K562 (cell line): ENCODE data around the gene PMIS2. TPM values are rescaled to one million over a fixed set of nuclear protein-coding genes. Genes with fewer than 3 reads are reported as not detected.

Experiments used
- ATAC-seq: fragments of 200-7000 bp; cut with Tn5 transposase; 3 replicates; pipeline ENCODE4 v1.9.1; 2020; ENCODE audit warnings: moderate library complexity
- BruUV-seq: library from RNA; stranded (reverse); fragments of 400-500 nt; replicated peaks from 2 replicates; lab custom pipeline; 2021; lab: Mats Ljungman, UMichigan
- CTCF ChIA-PET: fragments of 300-600 bp; formaldehyde crosslinking; extraction: SDS; loops from one replicate; lab custom pipeline; 2021; ENCODE audit warnings: low intra/inter-chr PET ratio; lab: Yijun Ruan, JAX
- POLR2A ChIA-PET: fragments of 300-600, 350-650 bp; sonication (Branson Sonifier 250); formaldehyde crosslinking; extraction: SDS; loops from one replicate; lab custom pipeline; 2021; ENCODE audit warnings: antibody characterized with exemption, inconsistent platforms; lab: Yijun Ruan, JAX
- DNase-seq, 4 experiments: peaks; one replicate each; pipeline versions ENCODE4 v3.0.0 to v3.0.0-alpha.2; 2011 to 2018; ENCODE audit warnings: low spot score in 3 of 4, mixed read lengths in 3 of 4; ENCODE audit errors: extremely low read depth in 1 of 4
- FAIRE-seq: peaks from 2 replicates; lab custom pipeline; 2011; peaks lifted over from hg19 to GRCh38; lab: Jason Lieb, UNC
- H2AFZ ChIP-seq: 2 replicates; pipeline ENCODE4 v1.6.0; 2011; ENCODE audit warnings: low read depth, low read length, control low read depth, inconsistent platforms
- H3K27ac ChIP-seq: fragments of 200-600 bp; 3 replicates; pipeline ENCODE4 v1.8.0; 2011; ENCODE audit warnings: low read depth, mild to moderate bottlenecking, control low read depth, inconsistent platforms, low read length, moderate library complexity, mixed read lengths; ENCODE audit errors: extremely low read depth
- H3K27me3 ChIP-seq, 2 experiments: fragments of 300-600 bp in 1 of 2; 2 replicates in 1 of 2; 3 replicates in 1 of 2; pipeline versions ENCODE4 v1.6.0 to v1.8.0; 2011; ENCODE audit warnings: inconsistent platforms in 2 of 2, low read length in 2 of 2, mild to moderate bottlenecking in 1 of 2, mixed read lengths in 1 of 2, moderate library complexity in 1 of 2; ENCODE audit not compliant: control insufficient read depth in 2 of 2, insufficient read depth in 2 of 2
- H3K36me3 ChIP-seq: fragments of 300-600 bp; 3 replicates; pipeline ENCODE4 v1.8.0; 2011; ENCODE audit warnings: mild to moderate bottlenecking, low read length, inconsistent platforms; ENCODE audit not compliant: control insufficient read depth, insufficient read depth
- H3K4me1 ChIP-seq, 2 experiments: fragments of 200-600 bp in 1 of 2; replicated peaks in 1 of 2; 2 replicates in 1 of 2; 3 replicates in 1 of 2; pipeline versions ENCODE4 v1.5.1 to v1.8.0; 2011; ENCODE audit warnings: inconsistent platforms in 2 of 2, low read length in 2 of 2, mild to moderate bottlenecking in 1 of 2, mixed read lengths in 1 of 2, moderate library complexity in 1 of 2; ENCODE audit not compliant: control insufficient read depth in 2 of 2, insufficient read depth in 2 of 2
- H3K4me2 ChIP-seq: 2 replicates; pipeline ENCODE4 v1.6.1; 2011; ENCODE audit warnings: low read length, control low read depth, inconsistent platforms, mixed read lengths; ENCODE audit not compliant: insufficient read depth
- H3K4me3 ChIP-seq: fragments of 200-600 bp; sonication (generic), shearing (Covaris generic); 2 replicates; pipeline ENCODE4 v1.5.1; 2016; ENCODE audit warnings: control low read depth, inconsistent platforms
- H3K79me2 ChIP-seq: fragments of 200-600 bp; 3 replicates; pipeline ENCODE4 v1.8.0; 2011; ENCODE audit warnings: low read length, inconsistent platforms; ENCODE audit not compliant: control insufficient read depth, insufficient read depth
- H3K9ac ChIP-seq, 2 experiments: 2 replicates each; pipeline versions ENCODE4 v1.6.0 to v1.6.1; 2011; ENCODE audit warnings: low read depth in 2 of 2, low read length in 2 of 2, control low read depth in 1 of 2, inconsistent platforms in 1 of 2, mild to moderate bottlenecking in 1 of 2, mixed read lengths in 1 of 2; ENCODE audit not compliant: insufficient read depth in 1 of 2
- H3K9me1 ChIP-seq: one replicate; pipeline ENCODE4 v1.6.0; 2011; ENCODE audit warnings: inconsistent platforms, mild to moderate bottlenecking, low read length, moderate library complexity; ENCODE audit not compliant: control insufficient read depth, insufficient read depth
- H3K9me3 ChIP-seq: replicated peaks from 2 replicates; pipeline ENCODE4 v1.5.1; 2011; ENCODE audit warnings: low read depth, low read length, inconsistent platforms; ENCODE audit not compliant: control insufficient read depth, insufficient read depth
- H4K20me1 ChIP-seq: replicated peaks from 2 replicates; pipeline ENCODE4 v1.6.1; 2011; ENCODE audit warnings: low read length, inconsistent platforms, mixed read lengths; ENCODE audit not compliant: control insufficient read depth, insufficient read depth
- CAMTA2 ChIP-seq: fragments of 250-450 bp; sonication (Bioruptor Pico); conservative IDR thresholded peaks from 2 replicates; pipeline ENCODE4 v1.5.1; 2022
- ZNF318 ChIP-seq, 2 experiments: fragments of 450-650 bp; IDR thresholded peaks; 2 replicates each; pipeline ENCODE4 v1.6.1; 2016; ENCODE audit warnings: mild to moderate bottlenecking in 2 of 2, borderline replicate concordance in 1 of 2, low read depth in 1 of 2, moderate library complexity in 1 of 2
- WGBS: fragments of 100-300 bp; shearing (Covaris generic); methylation state at CpG from one replicate; pipeline ENCODE4 v1.1.6; 2016; ENCODE audit warnings: low coverage, mixed read lengths; ENCODE audit not compliant: insufficient coverage; ENCODE audit errors: missing lambda C conversion rate; 5-methylcytosine and 5-hydroxymethylcytosine counted together
- in situ Hi-C: fragments of 300-500 bp; cut with MboI; formaldehyde crosslinking; loops from 4 replicates; pipeline ENCODE4 v1.15.0; 2018; ENCODE audit warnings: inconsistent platforms, mixed read lengths
- intact Hi-C: fragments of 100-400 bp; cut with micrococcal nuclease; formaldehyde crosslinking; loops from 2 replicates; pipeline ENCODE4 v1.14.2; 2022
- polyA plus RNA-seq, 8 experiments: library from polyadenylated mRNA; depleted of rRNA in 4 of 8; stranded (reverse) in 5 of 8; unstranded in 3 of 8; fragments of >200 nt; fragmentation: Nextera tagmentation in 2 of 8; fragmentation: Illumina TruSeq in 1 of 8; extraction: Ambion mirVana in 2 of 8; extraction: Trizol in 1 of 8; gene quantifications; 2 replicates each; pipeline versions ENCODE4 v1.2.1 to v1.2.3, GENCODE V29; 2011 to 2014; ENCODE audit warnings: inconsistent platforms in 1 of 8, missing spikeins in 1 of 8
- total RNA-seq, 7 experiments: library from RNA; depleted of rRNA in 6 of 7; stranded (reverse); fragments of >200 nt in 6 of 7; fragmentation: Illumina TruSeq in 2 of 7; extraction: Trizol in 2 of 7; gene quantifications; 2 replicates each; pipeline versions ENCODE4 v1.2.1 to v1.2.3, GENCODE V29; 2011 to 2021; ENCODE audit warnings: low replicate concordance in 1 of 7

PMIS2 gene
- total and polyA plus RNA-seq, 9 of the 15 experiments (the other 6 are each of a cell fraction or from before 2014, with no cell fraction given): not detected

GRCh38 chr19:35563207-35563829 is 22.7 kb upstream of the PMIS2 start, which contains the start of gene ATP4A:
TSS of gene ATP4A (minus strand) at chr19:35563658. CDS start at chr19:35563629, 29 bp downstream.
- in situ Hi-C loops (no loop called here), intact Hi-C loops (no loop called here)
- Histone ChIP-seq H3K4me3 (no peak within 1 kb of the TSS), H3K27ac (no peak within 1 kb of the TSS), H3K9me1 (peaks cover 3% of the 10 kb centered on the region), H3K4me2 (no peak within 1 kb of the TSS), H3K27me3 (peaks cover 28 to 63% of the 10 kb centered on the region in 2 experiments; a peak in 4 of 5 replicates), H2AFZ (no peak within 1 kb of the TSS), H4K20me1 (peaks cover 4% of the 10 kb centered on the region; the same call in 1 of the 2 replicates), H3K79me2 (no peaks in the 10 kb centered on the region), H3K9me3 (no peaks in the 10 kb centered on the region), H3K36me3 (no peaks in the 10 kb centered on the region), H3K4me1 (peaks cover 0 to 21% of the 10 kb centered on the region in 2 experiments; a peak in 2 of 5 replicates), H3K9ac (peak within 1 kb of the TSS in 1 of 2 experiments; percentile 35; a peak in 2 of 4 replicates)
- CTCF ChIA-PET: no interaction called here
- no peak for FAIRE-seq
- WGBS: 0% methylated on average over 4 of the region's 15 CpGs
- BruUV-seq: no TSS peak
- POLR2A ChIA-PET: interaction anchor here (0.9 kb wide), 1 partner anchor 10 kb away, joined by 3 read pairs; no protein-coding TSS in a partner anchor
- no peak for DNase-seq
- TF ChIP-seq CAMTA2 (CRISPR knock-in tag) (no peak), ZNF318 (IDR thresholded peaks at IDR 0.05; ENCODE audit: borderline replicate concordance in 1 of 2, low read depth in 1 of 2) (no peak)
- ATAC-seq: no peak
